Loucy (cell line): Measurements from ENCODE around the gene HNRNPU.

Source experiments
- H2AFZ ChIP-seq: fragments of 200-600 bp; sonication (generic); 2 replicates; pipeline ENCODE4 v1.6.0; 2016; ENCODE audit warnings: antibody characterized with exemption, mild to moderate bottlenecking, low read length, moderate library complexity
- H3F3A ChIP-seq: fragments of 200-600 bp; 2 replicates; pipeline ENCODE4 v1.6.0; 2016; ENCODE audit warnings: antibody characterized with exemption, low read depth, mild to moderate bottlenecking
- H3K27me3 ChIP-seq: fragments of 200-600 bp; sonication (generic); 2 replicates; pipeline ENCODE4 v1.6.1; 2014; ENCODE audit warnings: low read length, mild to moderate bottlenecking; ENCODE audit not compliant: insufficient read depth, poor library complexity, severe bottlenecking
- H3K36me3 ChIP-seq: fragments of 200-600 bp; sonication (generic); 2 replicates; pipeline ENCODE4 v1.6.1; 2016; ENCODE audit warnings: low read length; ENCODE audit not compliant: insufficient read depth
- H3K4me1 ChIP-seq: fragments of 200-600 bp; sonication (generic); 2 replicates; pipeline ENCODE4 v1.5.1; 2014; ENCODE audit warnings: low read length, mild to moderate bottlenecking; ENCODE audit not compliant: insufficient read depth, poor library complexity, severe bottlenecking
- H3K4me2 ChIP-seq: fragments of 200-600 bp; sonication (generic); 2 replicates; pipeline ENCODE4 v1.6.0; 2014; ENCODE audit warnings: antibody characterized with exemption, low read length, low read depth, mild to moderate bottlenecking; ENCODE audit not compliant: poor library complexity, severe bottlenecking
- H3K4me3 ChIP-seq: fragments of 200-600 bp; sonication (generic); 2 replicates; pipeline ENCODE4 v1.5.1; 2014; ENCODE audit warnings: low read length, mild to moderate bottlenecking, mixed read lengths; ENCODE audit not compliant: poor library complexity, severe bottlenecking
- H3K79me2 ChIP-seq: fragments of 200-600 bp; sonication (generic); 2 replicates; pipeline ENCODE4 v1.6.1; 2014; ENCODE audit warnings: low read length; ENCODE audit not compliant: insufficient read depth
- H3K9ac ChIP-seq: fragments of 200-600 bp; sonication (generic); 2 replicates; pipeline ENCODE4 v1.6.0; 2014; ENCODE audit warnings: mild to moderate bottlenecking, low read depth, low read length, moderate library complexity; ENCODE audit not compliant: poor library complexity, severe bottlenecking
- H3K9me2 ChIP-seq: fragments of 200-600 bp; sonication (generic); replicated peaks from 2 replicates; pipeline ENCODE4 v1.6.1; 2016; ENCODE audit warnings: low read depth, low read length, mixed read lengths
- H3K9me3 ChIP-seq: fragments of 200-600 bp; sonication (generic); 2 replicates; pipeline ENCODE4 v1.6.1; 2014; ENCODE audit warnings: mild to moderate bottlenecking, antibody characterized with exemption, low read length, low read depth; ENCODE audit not compliant: insufficient read depth
- H4K20me1 ChIP-seq: fragments of 200-600 bp; sonication (generic); 2 replicates; pipeline ENCODE4 v1.6.0; 2014; ENCODE audit warnings: antibody characterized with exemption, low read length, mild to moderate bottlenecking; ENCODE audit not compliant: insufficient read depth, poor library complexity, severe bottlenecking
- EZH2phosphoT487 ChIP-seq: fragments of 200-600 bp; IDR thresholded peaks from 2 replicates; pipeline ENCODE4 v1.6.1; 2018; ENCODE audit warnings: antibody characterized with exemption, mild to moderate bottlenecking, moderate library complexity, borderline replicate concordance
- TF ChIP-seq, protein P1 (sequence below): fragments of 200-600 bp; sonication (generic); conservative IDR thresholded peaks from 2 replicates; pipeline ENCODE4 v1.5.1; 2014; ENCODE audit warnings: mild to moderate bottlenecking, antibody characterized with exemption, low read length

HNRNPU gene

DNA sequence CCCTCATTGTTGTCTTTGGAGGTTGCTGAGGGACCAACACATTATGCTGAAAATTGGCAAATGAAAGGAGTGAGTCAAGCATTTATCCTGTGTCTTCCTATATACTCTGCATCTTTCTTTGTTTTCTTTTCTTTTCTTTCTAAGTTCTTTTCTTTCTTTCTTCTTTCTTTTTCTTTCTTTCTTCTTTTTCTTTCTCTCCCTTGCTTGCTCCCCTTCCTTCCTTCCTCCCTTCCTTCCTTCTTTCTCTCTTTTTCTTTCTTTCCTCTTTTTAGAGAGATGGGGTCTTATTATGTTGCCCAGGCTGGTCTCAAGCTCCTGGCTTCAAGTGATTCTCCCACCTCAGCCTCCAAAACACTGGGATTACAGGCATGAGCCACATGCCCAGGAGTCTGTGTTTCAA is 57.2 kb downstream of the HNRNPU start:
- Histone ChIP-seq H3F3A (no peaks in the 10 kb centered on the region), H3K4me2 (no peak overlapping the region), H3K27me3 (no peaks in the 10 kb centered on the region)

DNA sequence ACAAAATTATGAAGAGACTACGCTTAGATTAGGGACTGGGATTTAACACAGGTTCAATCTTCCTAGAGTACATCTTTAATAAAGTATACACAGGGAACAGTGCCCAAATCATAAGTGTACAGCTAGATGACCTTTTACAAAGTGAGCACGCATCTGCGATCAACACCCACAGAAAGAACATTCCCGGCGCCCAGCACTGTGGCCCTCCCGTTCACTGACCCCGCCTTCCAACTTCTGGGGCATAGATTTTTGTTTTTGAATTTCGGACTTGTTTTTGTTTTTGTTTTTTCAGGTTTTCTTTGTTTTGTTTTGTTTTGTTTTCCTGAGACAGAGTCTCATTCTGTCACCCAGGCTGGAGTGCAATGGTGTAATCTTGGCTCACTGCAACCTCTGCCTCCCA is 59.5 kb downstream of the HNRNPU start:
- Histone ChIP-seq H3K36me3 (no peaks in the 10 kb centered on the region), H3K9me3 (no peaks in the 10 kb centered on the region), H3K79me2 (no peaks in the 10 kb centered on the region), H3F3A (no peaks in the 10 kb centered on the region), H2AFZ (no peak overlapping the region), H3K27me3 (no peaks in the 10 kb centered on the region), H3K9ac (no peak overlapping the region), H3K4me1 (no peaks in the 10 kb centered on the region), H3K4me2 (no peak overlapping the region), H4K20me1 (no peaks in the 10 kb centered on the region), H3K4me3 (no peak overlapping the region), H3K9me2 (no peaks in the 10 kb centered on the region)
- TF ChIP-seq, protein P1, sequence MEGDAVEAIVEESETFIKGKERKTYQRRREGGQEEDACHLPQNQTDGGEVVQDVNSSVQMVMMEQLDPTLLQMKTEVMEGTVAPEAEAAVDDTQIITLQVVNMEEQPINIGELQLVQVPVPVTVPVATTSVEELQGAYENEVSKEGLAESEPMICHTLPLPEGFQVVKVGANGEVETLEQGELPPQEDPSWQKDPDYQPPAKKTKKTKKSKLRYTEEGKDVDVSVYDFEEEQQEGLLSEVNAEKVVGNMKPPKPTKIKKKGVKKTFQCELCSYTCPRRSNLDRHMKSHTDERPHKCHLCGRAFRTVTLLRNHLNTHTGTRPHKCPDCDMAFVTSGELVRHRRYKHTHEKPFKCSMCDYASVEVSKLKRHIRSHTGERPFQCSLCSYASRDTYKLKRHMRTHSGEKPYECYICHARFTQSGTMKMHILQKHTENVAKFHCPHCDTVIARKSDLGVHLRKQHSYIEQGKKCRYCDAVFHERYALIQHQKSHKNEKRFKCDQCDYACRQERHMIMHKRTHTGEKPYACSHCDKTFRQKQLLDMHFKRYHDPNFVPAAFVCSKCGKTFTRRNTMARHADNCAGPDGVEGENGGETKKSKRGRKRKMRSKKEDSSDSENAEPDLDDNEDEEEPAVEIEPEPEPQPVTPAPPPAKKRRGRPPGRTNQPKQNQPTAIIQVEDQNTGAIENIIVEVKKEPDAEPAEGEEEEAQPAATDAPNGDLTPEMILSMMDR = no peak
- TF ChIP-seq EZH2phosphoT487 = no peak

More for the DNA sequence above, 57.2 kb downstream of the HNRNPU start:
- Histone ChIP-seq H4K20me1 (no peaks in the 10 kb centered on the region), H3K4me3 (no peak overlapping the region), H2AFZ (no peak overlapping the region), H3K9me2 (no peaks in the 10 kb centered on the region), H3K36me3 (no peaks in the 10 kb centered on the region), H3K9ac (no peak overlapping the region), H3K9me3 (no peaks in the 10 kb centered on the region), H3K4me1 (no peaks in the 10 kb centered on the region), H3K79me2 (no peaks in the 10 kb centered on the region)
- TF ChIP-seq EZH2phosphoT487 = no peak
- TF ChIP-seq, protein P1 = no peak

DNA sequence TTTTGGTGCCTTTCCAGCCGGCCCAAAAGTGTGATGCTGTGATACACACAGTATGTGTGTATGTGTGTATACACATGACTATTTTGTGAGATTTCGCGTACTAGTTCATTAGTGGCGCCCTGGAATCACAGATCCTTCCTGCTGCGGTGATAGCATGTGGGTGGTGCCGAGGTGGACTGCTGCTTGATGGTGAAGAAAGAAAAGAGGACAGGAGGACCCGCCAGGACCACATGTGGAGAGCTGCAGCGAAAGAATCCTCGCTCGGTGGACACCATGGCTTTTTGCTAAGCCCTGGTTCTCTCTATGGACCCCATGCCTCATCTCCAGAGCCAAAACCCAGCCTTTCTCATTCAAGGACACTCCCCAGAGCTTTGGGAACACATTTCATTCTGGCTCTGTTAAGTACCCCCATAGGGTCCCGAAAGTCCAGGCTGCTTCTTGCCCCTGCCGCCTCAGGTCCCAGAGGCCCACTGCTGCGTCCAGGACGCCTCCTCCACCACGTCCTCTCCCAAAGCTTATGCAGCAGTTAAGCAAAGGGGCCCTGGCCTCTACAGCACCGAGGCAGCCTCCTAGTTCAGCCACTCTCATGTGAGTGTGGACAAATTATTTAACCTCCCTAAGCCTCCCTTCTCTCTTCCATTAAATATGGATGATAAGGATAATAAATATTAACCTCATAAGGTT is 61.6 kb downstream of the HNRNPU start:
- Histone ChIP-seq H3K9me2 (no peaks in the 10 kb centered on the region), H4K20me1 (no peaks in the 10 kb centered on the region), H3K4me2 (no peak overlapping the region), H3K9me3 (no peaks in the 10 kb centered on the region), H3K79me2 (no peaks in the 10 kb centered on the region), H3F3A (no peaks in the 10 kb centered on the region), H3K36me3 (no peaks in the 10 kb centered on the region), H3K4me1 (no peaks in the 10 kb centered on the region), H3K9ac (no peak overlapping the region), H3K4me3 (no peak overlapping the region), H2AFZ (no peak overlapping the region), H3K27me3 (no peaks in the 10 kb centered on the region)
- TF ChIP-seq, protein P1 = no peak
- no peak for TF ChIP-seq EZH2phosphoT487
